ENCODE results near the gene MRPS18A. TPM values are rescaled to one million over a fixed set of nuclear protein-coding genes. Genes with fewer than 3 reads are reported as not detected.

Gene MRPS18A
- total and polyA plus RNA-seq, 2 of the 13 experiments (the other 11 are each of a cell fraction or from before 2014, with no cell fraction given): 87.8 to 89.1 TPM

DNA sequence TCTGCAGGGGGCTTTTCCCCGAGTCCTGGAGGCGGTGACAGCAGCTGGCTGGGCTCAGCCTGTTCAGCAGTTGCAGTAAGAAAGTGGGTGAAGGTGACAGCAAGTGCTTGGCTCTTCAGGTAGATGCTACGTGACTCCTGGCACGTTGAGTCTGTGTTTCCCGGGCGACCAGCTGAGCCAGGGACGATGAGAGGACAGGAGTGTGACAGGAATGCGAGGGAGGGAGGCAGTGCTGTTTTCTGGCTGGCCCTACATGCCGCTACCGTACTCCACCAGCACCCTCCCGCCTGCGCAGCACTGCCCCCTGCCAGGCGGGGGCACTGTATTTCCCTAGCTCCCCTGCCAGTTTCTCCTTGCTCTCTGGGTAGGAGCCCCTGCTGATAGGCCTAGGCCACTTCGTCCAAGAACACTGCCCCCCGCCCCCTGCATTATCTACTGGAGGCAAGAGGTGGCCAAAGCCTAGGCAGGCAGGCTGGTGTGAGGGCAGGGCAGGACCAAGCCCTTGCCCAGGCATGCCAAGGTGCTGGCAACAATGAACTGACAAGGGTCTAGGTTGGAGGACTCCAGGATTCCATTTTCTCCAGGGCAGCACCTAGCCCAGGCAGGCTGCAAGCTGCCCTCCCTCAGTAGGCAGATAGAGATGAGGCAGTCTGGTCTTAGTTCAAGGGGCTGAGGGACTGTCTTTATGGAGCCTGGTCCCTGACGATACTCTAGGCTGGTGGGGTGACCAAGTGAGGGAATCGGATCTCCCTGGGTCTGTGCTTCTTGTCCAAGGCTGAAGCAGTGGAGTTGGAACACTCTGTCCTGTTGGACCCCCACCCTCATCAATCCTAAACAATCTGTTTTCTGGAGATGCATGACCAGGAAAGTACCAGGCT lies 19.2 kb downstream of the MRPS18A start (continued):
- no peak; the same call in 1 of the 2 replicates for TF ChIP-seq ZNF326 (CRISPR knock-in tag; IDR thresholded peaks at IDR 0.05; ENCODE audit: borderline replicate concordance)
- peak; percentile 27 to 37; a peak in 1 of 4 replicates for TF ChIP-seq KLF16 (CRISPR knock-in tag; IDR thresholded peaks at IDR 0.05)
- no peak for TF ChIP-seq CHD2 (IDR thresholded peaks at IDR 0.05; ENCODE audit: low read depth, low read length)
- no peak for TF ChIP-seq ZNF713 (CRISPR knock-in tag; IDR thresholded peaks at IDR 0.05)
- TF ChIP-seq ZNF17 (CRISPR knock-in tag; IDR thresholded peaks at IDR 0.05): no peak
- TF ChIP-seq, protein P1, sequence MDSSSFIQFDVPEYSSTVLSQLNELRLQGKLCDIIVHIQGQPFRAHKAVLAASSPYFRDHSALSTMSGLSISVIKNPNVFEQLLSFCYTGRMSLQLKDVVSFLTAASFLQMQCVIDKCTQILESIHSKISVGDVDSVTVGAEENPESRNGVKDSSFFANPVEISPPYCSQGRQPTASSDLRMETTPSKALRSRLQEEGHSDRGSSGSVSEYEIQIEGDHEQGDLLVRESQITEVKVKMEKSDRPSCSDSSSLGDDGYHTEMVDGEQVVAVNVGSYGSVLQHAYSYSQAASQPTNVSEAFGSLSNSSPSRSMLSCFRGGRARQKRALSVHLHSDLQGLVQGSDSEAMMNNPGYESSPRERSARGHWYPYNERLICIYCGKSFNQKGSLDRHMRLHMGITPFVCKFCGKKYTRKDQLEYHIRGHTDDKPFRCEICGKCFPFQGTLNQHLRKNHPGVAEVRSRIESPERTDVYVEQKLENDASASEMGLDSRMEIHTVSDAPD (CRISPR knock-in tag; IDR thresholded peaks at IDR 0.05): peak; percentile 49; the same call in 1 of the 2 replicates
- peak; percentile 54; the same call in 1 of the 2 replicates for TF ChIP-seq ZNF776 (CRISPR knock-in tag; IDR thresholded peaks at IDR 0.05)
- peak; percentile 61 for TF ChIP-seq STAG1 (CRISPR knock-in tag; IDR thresholded peaks at IDR 0.05)
- TF ChIP-seq, protein P2, sequence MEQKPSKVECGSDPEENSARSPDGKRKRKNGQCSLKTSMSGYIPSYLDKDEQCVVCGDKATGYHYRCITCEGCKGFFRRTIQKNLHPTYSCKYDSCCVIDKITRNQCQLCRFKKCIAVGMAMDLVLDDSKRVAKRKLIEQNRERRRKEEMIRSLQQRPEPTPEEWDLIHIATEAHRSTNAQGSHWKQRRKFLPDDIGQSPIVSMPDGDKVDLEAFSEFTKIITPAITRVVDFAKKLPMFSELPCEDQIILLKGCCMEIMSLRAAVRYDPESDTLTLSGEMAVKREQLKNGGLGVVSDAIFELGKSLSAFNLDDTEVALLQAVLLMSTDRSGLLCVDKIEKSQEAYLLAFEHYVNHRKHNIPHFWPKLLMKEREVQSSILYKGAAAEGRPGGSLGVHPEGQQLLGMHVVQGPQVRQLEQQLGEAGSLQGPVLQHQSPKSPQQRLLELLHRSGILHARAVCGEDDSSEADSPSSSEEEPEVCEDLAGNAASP (CRISPR knock-in tag; IDR thresholded peaks at IDR 0.05; ENCODE audit: borderline replicate concordance): no peak
- TF ChIP-seq, protein P3, sequence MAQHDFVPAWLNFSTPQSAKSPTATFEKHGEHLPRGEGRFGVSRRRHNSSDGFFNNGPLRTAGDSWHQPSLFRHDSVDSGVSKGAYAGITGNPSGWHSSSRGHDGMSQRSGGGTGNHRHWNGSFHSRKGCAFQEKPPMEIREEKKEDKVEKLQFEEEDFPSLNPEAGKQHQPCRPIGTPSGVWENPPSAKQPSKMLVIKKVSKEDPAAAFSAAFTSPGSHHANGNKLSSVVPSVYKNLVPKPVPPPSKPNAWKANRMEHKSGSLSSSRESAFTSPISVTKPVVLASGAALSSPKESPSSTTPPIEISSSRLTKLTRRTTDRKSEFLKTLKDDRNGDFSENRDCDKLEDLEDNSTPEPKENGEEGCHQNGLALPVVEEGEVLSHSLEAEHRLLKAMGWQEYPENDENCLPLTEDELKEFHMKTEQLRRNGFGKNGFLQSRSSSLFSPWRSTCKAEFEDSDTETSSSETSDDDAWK (CRISPR knock-in tag; IDR thresholded peaks at IDR 0.05): no peak
- TF ChIP-seq HMGA1 (CRISPR knock-in tag; conservative IDR thresholded peaks at IDR 0.05): no peak
- peak; percentile 79 for TF ChIP-seq ZNF724P (CRISPR knock-in tag; IDR thresholded peaks at IDR 0.05; ENCODE audit: borderline replicate concordance)
- no peak for TF ChIP-seq ETV6 (CRISPR knock-in tag; conservative IDR thresholded peaks at IDR 0.05)
- peak; percentile 22; the same call in 1 of the 2 replicates for TF ChIP-seq FOXA3 (CRISPR knock-in tag; IDR thresholded peaks at IDR 0.05)
- TF ChIP-seq ZNF552 (CRISPR knock-in tag; IDR thresholded peaks at IDR 0.05; ENCODE audit: borderline replicate concordance): 0 out of 2 replicates have a peak, but pooled peaks have one; percentile 23
- no peak for TF ChIP-seq ZNF746 (CRISPR knock-in tag; IDR thresholded peaks at IDR 0.05)
- TF ChIP-seq HHEX (CRISPR knock-in tag; IDR thresholded peaks at IDR 0.05): no peak
- no peak for TF ChIP-seq ZNF260 (CRISPR knock-in tag; IDR thresholded peaks at IDR 0.05; ENCODE audit: borderline replicate concordance, low read depth)
- peak; percentile 95 for TF ChIP-seq KDM2A (CRISPR knock-in tag; IDR thresholded peaks at IDR 0.05; ENCODE audit: borderline replicate concordance, low read depth)
- TF ChIP-seq, protein P4, sequence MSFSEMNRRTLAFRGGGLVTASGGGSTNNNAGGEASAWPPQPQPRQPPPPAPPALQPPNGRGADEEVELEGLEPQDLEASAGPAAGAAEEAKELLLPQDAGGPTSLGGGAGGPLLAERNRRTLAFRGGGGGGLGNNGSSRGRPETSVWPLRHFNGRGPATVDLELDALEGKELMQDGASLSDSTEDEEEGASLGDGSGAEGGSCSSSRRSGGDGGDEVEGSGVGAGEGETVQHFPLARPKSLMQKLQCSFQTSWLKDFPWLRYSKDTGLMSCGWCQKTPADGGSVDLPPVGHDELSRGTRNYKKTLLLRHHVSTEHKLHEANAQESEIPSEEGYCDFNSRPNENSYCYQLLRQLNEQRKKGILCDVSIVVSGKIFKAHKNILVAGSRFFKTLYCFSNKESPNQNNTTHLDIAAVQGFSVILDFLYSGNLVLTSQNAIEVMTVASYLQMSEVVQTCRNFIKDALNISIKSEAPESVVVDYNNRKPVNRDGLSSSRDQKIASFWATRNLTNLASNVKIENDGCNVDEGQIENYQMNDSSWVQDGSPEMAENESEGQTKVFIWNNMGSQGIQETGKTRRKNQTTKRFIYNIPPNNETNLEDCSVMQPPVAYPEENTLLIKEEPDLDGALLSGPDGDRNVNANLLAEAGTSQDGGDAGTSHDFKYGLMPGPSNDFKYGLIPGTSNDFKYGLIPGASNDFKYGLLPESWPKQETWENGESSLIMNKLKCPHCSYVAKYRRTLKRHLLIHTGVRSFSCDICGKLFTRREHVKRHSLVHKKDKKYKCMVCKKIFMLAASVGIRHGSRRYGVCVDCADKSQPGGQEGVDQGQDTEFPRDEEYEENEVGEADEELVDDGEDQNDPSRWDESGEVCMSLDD (CRISPR knock-in tag; IDR thresholded peaks at IDR 0.05; ENCODE audit: borderline replicate concordance): no peak
- TF ChIP-seq CHD4 (IDR thresholded peaks at IDR 0.05; ENCODE audit: borderline replicate concordance, low read length): no peak
- no peak; the same call in 1 of the 2 replicates for TF ChIP-seq ZFP36L1 (CRISPR knock-in tag; IDR thresholded peaks at IDR 0.05)

All from HepG2 (cell line).